Tibial nerve (tissue), 4 donors: ENCODE results near the gene STAT3. TPM values are rescaled to one million over a fixed set of nuclear protein-coding genes. Genes with fewer than 3 reads are reported as not detected.
"Not testable (repeated sequence)": the region's sequence is repeated elsewhere in the genome, so short reads cannot be mapped to it uniquely, and the experiment has no call there.

ENCODE experiments used
- DNase-seq, 2 donors: peaks; one replicate each; pipeline ENCODE4 v3.0.0-alpha.2; 2019; ENCODE audit warnings: low spot score in 2 of 2
- H3K27ac ChIP-seq, 4 donors: fragments of 200-600 bp; sonication (generic) in 3 of 4; one replicate each; pipeline ENCODE4 v1.5.1; 2017 to 2019; ENCODE audit warnings: mild to moderate bottlenecking in 1 of 4
- H3K27me3 ChIP-seq, 2 donors: fragments of 200-600 bp; sonication (generic) in 1 of 2; one replicate each; pipeline versions ENCODE4 v1.5.1 to v1.6.0; 2017 to 2019
- H3K36me3 ChIP-seq, 3 donors: fragments of 200-600 bp; sonication (generic); one replicate each; pipeline ENCODE4 v1.5.1; 2018 to 2019
- H3K4me1 ChIP-seq, 4 donors: fragments of 200-600 bp; sonication (generic) in 3 of 4; one replicate each; pipeline ENCODE4 v1.5.1; 2017 to 2019
- H3K4me3 ChIP-seq, 4 donors: fragments of 200-600 bp; sonication (generic) in 3 of 4; one replicate each; pipeline ENCODE4 v1.5.1; 2017 to 2019; ENCODE audit warnings: mild to moderate bottlenecking in 1 of 4, moderate library complexity in 1 of 4
- H3K9me3 ChIP-seq, 4 donors: fragments of 200-600 bp; sonication (generic) in 3 of 4; one replicate each; pipeline ENCODE4 v1.5.1; 2017 to 2019
- EP300 ChIP-seq, 2 donors: sonication (generic); formaldehyde crosslinking; IDR thresholded peaks; one replicate each; pipeline ENCODE4 v1.6.1; 2017; ENCODE audit warnings: antibody characterized with exemption in 2 of 2, mild to moderate bottlenecking in 1 of 2
- POLR2A ChIP-seq, 2 donors: fragments of 450-650 bp; IDR thresholded peaks; one replicate each; pipeline ENCODE4 v1.6.1; 2017; ENCODE audit warnings: antibody characterized with exemption in 2 of 2, mild to moderate bottlenecking in 2 of 2, moderate library complexity in 2 of 2
- WGBS, 2 donors: methylation state at CpG; one replicate each; pipeline ENCODE4 v1.1.5; 2018; 5-methylcytosine and 5-hydroxymethylcytosine counted together
- total RNA-seq, 4 donors: library from RNA; depleted of rRNA; stranded (reverse); fragments of >200 nt; gene quantifications; one replicate each; pipeline ENCODE4 v1.1.0, GENCODE V29; 2016
- TF ChIP-seq, protein P1 (sequence below), 5 experiments: fragments of 200-600 bp in 3 of 5; fragments of 450-650 bp in 2 of 5; sonication (generic) in 3 of 5; IDR thresholded peaks; one replicate each; pipeline ENCODE4 v1.5.1; 2016 to 2019; ENCODE audit warnings: antibody characterized with exemption in 5 of 5, mild to moderate bottlenecking in 3 of 5, moderate library complexity in 2 of 5

The STAT3 gene
- total RNA-seq, 4 donors from 2014 or later = 133 to 322 (median 188) TPM

- Histone ChIP-seq H3K36me3 (peaks cover 0 to 29% (median 0%) of the 10 kb centered on the region in 3 donors), H3K27me3 (no peaks in the 10 kb centered on the region), H3K4me3 (no peak overlapping the region), H3K4me1 (peaks cover 0 to 81% (median 61%) of the 10 kb centered on the region in 4 donors), H3K27ac (peak overlapping the region in 2 of 4 donors; percentile 92 to 98), H3K9me3 (no peaks in the 10 kb centered on the region)
- WGBS, 2 donors = 75 to 80% methylated on average over 63 of the region's 63 CpGs
- no peak for TF ChIP-seq POLR2A (IDR thresholded peaks at IDR 0.05)
- TF ChIP-seq EP300 (IDR thresholded peaks at IDR 0.05) = no peak
- TF ChIP-seq, protein P1, sequence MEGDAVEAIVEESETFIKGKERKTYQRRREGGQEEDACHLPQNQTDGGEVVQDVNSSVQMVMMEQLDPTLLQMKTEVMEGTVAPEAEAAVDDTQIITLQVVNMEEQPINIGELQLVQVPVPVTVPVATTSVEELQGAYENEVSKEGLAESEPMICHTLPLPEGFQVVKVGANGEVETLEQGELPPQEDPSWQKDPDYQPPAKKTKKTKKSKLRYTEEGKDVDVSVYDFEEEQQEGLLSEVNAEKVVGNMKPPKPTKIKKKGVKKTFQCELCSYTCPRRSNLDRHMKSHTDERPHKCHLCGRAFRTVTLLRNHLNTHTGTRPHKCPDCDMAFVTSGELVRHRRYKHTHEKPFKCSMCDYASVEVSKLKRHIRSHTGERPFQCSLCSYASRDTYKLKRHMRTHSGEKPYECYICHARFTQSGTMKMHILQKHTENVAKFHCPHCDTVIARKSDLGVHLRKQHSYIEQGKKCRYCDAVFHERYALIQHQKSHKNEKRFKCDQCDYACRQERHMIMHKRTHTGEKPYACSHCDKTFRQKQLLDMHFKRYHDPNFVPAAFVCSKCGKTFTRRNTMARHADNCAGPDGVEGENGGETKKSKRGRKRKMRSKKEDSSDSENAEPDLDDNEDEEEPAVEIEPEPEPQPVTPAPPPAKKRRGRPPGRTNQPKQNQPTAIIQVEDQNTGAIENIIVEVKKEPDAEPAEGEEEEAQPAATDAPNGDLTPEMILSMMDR (IDR thresholded peaks at IDR 0.05) = no peak
- no peak for DNase-seq
These were observed 16.2 kb upstream of the STAT3 start for GRCh38 chr17:42404326-42405055.

DNA sequence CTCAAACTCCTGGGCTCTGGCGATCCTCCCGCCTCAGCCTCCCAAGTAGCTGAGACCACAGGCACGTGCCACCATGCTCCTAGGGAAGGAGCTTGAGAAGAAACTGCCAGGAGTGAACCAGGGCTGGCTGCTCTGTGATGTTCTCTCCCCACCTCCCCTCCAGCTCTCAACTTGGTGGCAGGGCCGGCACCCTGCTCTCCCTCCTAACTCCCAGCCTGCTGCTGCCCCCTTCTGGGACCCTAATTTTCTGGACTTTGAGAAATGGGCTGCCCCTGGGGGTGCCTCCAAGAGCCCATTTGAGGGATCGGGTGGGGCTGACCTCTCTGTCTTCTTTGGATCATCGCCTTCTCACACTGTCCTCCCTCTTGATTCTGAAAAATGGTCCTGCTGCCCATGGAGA, 14.9 kb upstream of the STAT3 start:
- no peak for DNase-seq
- no peaks in the 10 kb centered on the region for H3K9me3 ChIP-seq
- no peak for TF ChIP-seq EP300 (IDR thresholded peaks at IDR 0.05)
- TF ChIP-seq, protein P1 (IDR thresholded peaks at IDR 0.05) = peak in 2 of 5 experiments; percentile 5 to 7
- TF ChIP-seq POLR2A (IDR thresholded peaks at IDR 0.05) = no peak
- H3K27ac ChIP-seq = peak overlapping the region; percentile 47 to 92 (median 70)
- peaks cover 0 to 76% (median 53%) of the 10 kb centered on the region in 4 donors for H3K4me1 ChIP-seq
- no peaks in the 10 kb centered on the region for H3K27me3 ChIP-seq
- H3K36me3 ChIP-seq = peaks cover 0 to 29% (median 0%) of the 10 kb centered on the region in 3 donors
- no peak overlapping the region for H3K4me3 ChIP-seq
- WGBS, 2 donors = 64 to 65% methylated on average over 6 of the region's 6 CpGs

- TF ChIP-seq, protein P1 (IDR thresholded peaks at IDR 0.05) = no peak
- no peak for TF ChIP-seq EP300 (IDR thresholded peaks at IDR 0.05)
- H3K27ac ChIP-seq = peak overlapping the region; percentile 47 to 92 (median 70)
- no peak for DNase-seq
- H3K4me1 ChIP-seq = peaks cover 0 to 65% (median 43%) of the 10 kb centered on the region in 4 donors
- no peaks in the 10 kb centered on the region for H3K27me3 ChIP-seq
- no peaks in the 10 kb centered on the region for H3K9me3 ChIP-seq
- peaks cover 0 to 29% (median 0%) of the 10 kb centered on the region in 3 donors for H3K36me3 ChIP-seq
- WGBS, 2 donors = 26 to 28% methylated on average over 3 of the region's 3 CpGs
- no peak overlapping the region for H3K4me3 ChIP-seq
These were observed 13.9 kb upstream of the STAT3 start for GRCh38 chr17:42402117-42402516.

DNA sequence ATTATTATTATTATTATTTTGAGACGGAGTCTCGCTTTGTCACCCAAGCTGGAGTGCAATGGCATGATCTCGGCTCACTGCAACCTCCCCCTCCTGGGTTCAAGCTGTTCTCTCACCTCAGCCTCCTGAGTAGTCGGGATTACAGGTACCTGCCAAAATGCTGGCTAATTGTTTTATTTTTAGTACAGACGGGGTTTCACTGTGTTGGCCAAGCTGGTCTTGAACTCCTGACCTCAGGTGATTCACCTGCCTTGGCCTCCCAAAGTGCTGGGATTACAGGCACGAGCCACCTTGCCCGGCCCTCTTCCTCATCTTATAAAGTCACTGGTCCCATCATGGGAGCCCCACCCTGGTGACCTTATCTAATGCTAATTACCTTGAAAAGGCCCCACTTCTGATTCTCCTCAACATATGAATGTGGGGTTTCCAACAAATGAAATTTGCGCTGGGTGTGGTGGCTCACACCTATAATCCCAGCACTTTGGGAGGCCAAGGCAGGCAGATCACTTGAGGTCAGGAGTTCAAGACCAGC, 12.7 kb upstream of the STAT3 start:
- H3K36me3 ChIP-seq = peaks cover 0 to 29% (median 0%) of the 10 kb centered on the region in 3 donors
- H3K9me3 ChIP-seq, DNase-seq, H3K4me3 ChIP-seq, H3K27me3 ChIP-seq: not testable (repeated sequence)
- 83 to 87% methylated on average over 8 of the region's 8 CpGs for WGBS, 2 donors
- peaks cover 0 to 53% (median 31%) of the 10 kb centered on the region in 4 donors for H3K4me1 ChIP-seq
- peak overlapping the region in 3 of 4 donors; percentile 1 to 38 (median 9) for H3K27ac ChIP-seq

DNA sequence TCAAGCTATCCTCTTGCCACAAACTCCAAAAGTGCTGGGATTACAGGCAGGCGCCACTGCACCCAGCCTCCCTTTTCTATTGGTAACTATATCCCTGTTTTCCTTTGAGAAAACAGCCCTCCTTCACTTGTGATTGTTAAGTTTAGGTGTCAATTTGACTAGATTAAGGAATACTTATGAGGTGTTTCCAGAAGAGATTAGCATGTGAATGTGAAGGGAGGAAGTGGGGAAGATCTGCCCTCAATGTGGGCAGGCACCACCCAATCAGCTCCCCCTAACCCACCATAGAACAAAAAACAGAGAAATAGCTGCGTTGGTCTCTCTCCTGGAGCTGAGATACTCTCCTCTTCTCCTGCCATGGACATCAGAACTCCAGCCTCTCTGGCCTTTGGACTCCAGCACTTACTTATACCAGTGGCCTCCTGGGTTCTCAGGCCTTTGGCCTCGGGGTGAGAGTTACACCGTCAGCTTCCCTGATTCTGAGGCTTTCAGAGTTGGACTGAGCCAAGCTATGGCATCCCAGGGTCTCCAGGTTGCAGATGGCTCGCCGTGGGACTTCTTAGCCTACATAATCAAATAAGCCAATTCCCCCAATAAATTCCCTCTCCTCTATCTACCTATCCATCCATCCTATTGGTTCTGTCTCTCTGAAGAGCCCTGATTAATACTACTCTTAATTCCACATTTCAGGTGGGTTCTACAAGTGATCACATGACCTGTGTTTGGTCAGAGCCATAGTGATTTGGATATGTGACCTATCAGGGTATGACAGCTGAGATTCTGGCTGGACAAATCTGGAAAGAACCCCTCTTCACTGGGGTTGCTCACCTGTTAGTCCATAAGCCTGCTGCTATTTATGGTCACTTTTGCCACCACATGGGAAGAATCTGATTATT, 12.0 kb upstream of the STAT3 start:
- H3K27me3 ChIP-seq = no peaks in the 10 kb centered on the region
- 68 to 72% methylated on average over 6 of the region's 6 CpGs for WGBS, 2 donors
- peak overlapping the region in 3 of 4 donors; percentile 1 to 40 (median 38) for H3K27ac ChIP-seq
- peaks cover 0 to 27% (median 0%) of the 10 kb centered on the region in 3 donors for H3K36me3 ChIP-seq
- TF ChIP-seq EP300 (IDR thresholded peaks at IDR 0.05) (no peak), POLR2A (IDR thresholded peaks at IDR 0.05) (no peak)
- TF ChIP-seq, protein P1 (IDR thresholded peaks at IDR 0.05) = no peak
- H3K4me3 ChIP-seq = no peak overlapping the region
- H3K4me1 ChIP-seq = peaks cover 0 to 46% (median 26%) of the 10 kb centered on the region in 4 donors
- no peaks in the 10 kb centered on the region for H3K9me3 ChIP-seq
- no peak for DNase-seq
